Measurements from ENCODE around the gene CYP2W1.

Gene CYP2W1

GRCh38 chr7:985127-985416 is 2.1 kb downstream of the CYP2W1 start:
- H2AFZ ChIP-seq (ENCODE audit: low read length), result no peak overlapping the region
- no peaks in the 10 kb centered on the region for H3F3A ChIP-seq (ENCODE audit: insufficient read depth, low read length)
- H3K9ac ChIP-seq (ENCODE audit: low read length), result no peak overlapping the region
- DNase-seq, result no peak
- no peaks in the 10 kb centered on the region for H3K79me2 ChIP-seq (ENCODE audit: low read length)
- H3K36me3 ChIP-seq (replicated peaks; ENCODE audit: insufficient read depth, low read length), result no peaks in the 10 kb centered on the region
- H3K9me2 ChIP-seq (replicated peaks; ENCODE audit: insufficient read depth, low read length), result no peaks in the 10 kb centered on the region
- no peaks in the 10 kb centered on the region for H3K4me1 ChIP-seq (ENCODE audit: low read length)
- no peak overlapping the region for H3K4me2 ChIP-seq (ENCODE audit: low read depth, low read length)
- no peak for TF ChIP-seq EZH2 (optimal IDR thresholded peaks at IDR 0.05; ENCODE audit: low read depth, low read length)
- no peak for TF ChIP-seq EZH2phosphoT487 (IDR thresholded peaks at IDR 0.05; ENCODE audit: low read length)
- TF ChIP-seq CTCF (IDR thresholded peaks at IDR 0.05; ENCODE audit: low read length), result no peak
- H3K27me3 ChIP-seq (replicated peaks; ENCODE audit: insufficient read depth, low read length), result peaks cover 68% of the 10 kb centered on the region
- no peak overlapping the region for H3K4me3 ChIP-seq (ENCODE audit: low read length)
- no peaks in the 10 kb centered on the region for H3K9me3 ChIP-seq (replicated peaks; ENCODE audit: insufficient read depth, low read length)
- H3K27ac ChIP-seq (ENCODE audit: low read length), result no peak overlapping the region
- no peaks in the 10 kb centered on the region for H4K20me1 ChIP-seq (ENCODE audit: insufficient read depth, low read length)

GRCh38 chr7:985915-986741 is 3.1 kb downstream of the CYP2W1 start:
- Histone ChIP-seq H3K36me3 (replicated peaks; ENCODE audit: insufficient read depth, low read length) (no peaks in the 10 kb centered on the region), H3K4me2 (ENCODE audit: low read depth, low read length) (no peak overlapping the region), H3K79me2 (ENCODE audit: low read length) (no peaks in the 10 kb centered on the region), H3K27ac (ENCODE audit: low read length) (no peak overlapping the region), H2AFZ (ENCODE audit: low read length) (no peak overlapping the region), H3K4me3 (ENCODE audit: low read length) (no peak overlapping the region), H3K4me1 (ENCODE audit: low read length) (no peaks in the 10 kb centered on the region), H3F3A (ENCODE audit: insufficient read depth, low read length) (no peaks in the 10 kb centered on the region), H3K9me3 (replicated peaks; ENCODE audit: insufficient read depth, low read length) (no peaks in the 10 kb centered on the region), H3K27me3 (replicated peaks; ENCODE audit: insufficient read depth, low read length) (peaks cover 64% of the 10 kb centered on the region), H4K20me1 (ENCODE audit: insufficient read depth, low read length) (no peaks in the 10 kb centered on the region), H3K9me2 (replicated peaks; ENCODE audit: insufficient read depth, low read length) (no peaks in the 10 kb centered on the region), H3K9ac (ENCODE audit: low read length) (no peak overlapping the region)
- TF ChIP-seq EZH2 (optimal IDR thresholded peaks at IDR 0.05; ENCODE audit: low read depth, low read length) (no peak), CTCF (IDR thresholded peaks at IDR 0.05; ENCODE audit: low read length) (no peak), EZH2phosphoT487 (IDR thresholded peaks at IDR 0.05; ENCODE audit: low read length) (no peak)
- no peak for DNase-seq

- Histone ChIP-seq H3K36me3 (replicated peaks; ENCODE audit: insufficient read depth, low read length) (no peaks in the 10 kb centered on the region), H3K9ac (ENCODE audit: low read length) (no peak overlapping the region), H3K4me2 (ENCODE audit: low read depth, low read length) (no peak overlapping the region), H3F3A (ENCODE audit: insufficient read depth, low read length) (no peaks in the 10 kb centered on the region), H4K20me1 (ENCODE audit: insufficient read depth, low read length) (no peaks in the 10 kb centered on the region), H2AFZ (ENCODE audit: low read length) (no peak overlapping the region), H3K27me3 (replicated peaks; ENCODE audit: insufficient read depth, low read length) (peaks cover 58% of the 10 kb centered on the region), H3K27ac (ENCODE audit: low read length) (no peak overlapping the region), H3K79me2 (ENCODE audit: low read length) (no peaks in the 10 kb centered on the region), H3K4me3 (ENCODE audit: low read length) (no peak overlapping the region), H3K4me1 (ENCODE audit: low read length) (no peaks in the 10 kb centered on the region), H3K9me3 (replicated peaks; ENCODE audit: insufficient read depth, low read length) (no peaks in the 10 kb centered on the region), H3K9me2 (replicated peaks; ENCODE audit: insufficient read depth, low read length) (no peaks in the 10 kb centered on the region)
- no peak for DNase-seq
- no peak for TF ChIP-seq EZH2phosphoT487 (IDR thresholded peaks at IDR 0.05; ENCODE audit: low read length)
- TF ChIP-seq CTCF (IDR thresholded peaks at IDR 0.05; ENCODE audit: low read length), result no peak
- TF ChIP-seq EZH2 (optimal IDR thresholded peaks at IDR 0.05; ENCODE audit: low read depth, low read length), result no peak
These were observed 4.1 kb downstream of the CYP2W1 start for GRCh38 chr7:986766-987751.
